ENCODE data around the gene ATP2C2.

Gene ATP2C2

GRCh38 chr16:84502581-84502980, 134.2 kb downstream of the ATP2C2 start:
- Histone ChIP-seq H3K9me3 (ENCODE audit: low read depth, low read length) (no peaks in the 10 kb centered on the region), H3K9ac (ENCODE audit: insufficient read length) (no peak overlapping the region), H3K27ac (no peak overlapping the region), H3K4me3 (no peak overlapping the region), H3K36me3 (ENCODE audit: insufficient read depth, low read length) (no peaks in the 10 kb centered on the region)
- DNase-seq (ENCODE audit: low read depth, low spot score), result no peak
- no peak for TF ChIP-seq FOXP2 (optimal IDR thresholded peaks at IDR 0.05; ENCODE audit: control extremely low read depth, extremely low read length, insufficient read depth)
- no peak for TF ChIP-seq EZH2 (IDR thresholded peaks at IDR 0.05)
- TF ChIP-seq POLR2AphosphoS5 (IDR thresholded peaks at IDR 0.05; ENCODE audit: borderline replicate concordance, low read depth, low read length), result no peak

GRCh38 chr16:84503751-84504395, 135.5 kb downstream of the ATP2C2 start:
- no peaks in the 10 kb centered on the region for H3K36me3 ChIP-seq (ENCODE audit: insufficient read depth, low read length)
- no peak for DNase-seq (ENCODE audit: low read depth, low spot score)
- H3K9me3 ChIP-seq (ENCODE audit: low read depth, low read length), result no peaks in the 10 kb centered on the region
- H3K27ac ChIP-seq, result no peak overlapping the region
- no peak overlapping the region for H3K9ac ChIP-seq (ENCODE audit: insufficient read length)
- TF ChIP-seq POLR2AphosphoS5 (IDR thresholded peaks at IDR 0.05; ENCODE audit: borderline replicate concordance, low read depth, low read length) (no peak), EZH2 (IDR thresholded peaks at IDR 0.05) (no peak), FOXP2 (optimal IDR thresholded peaks at IDR 0.05; ENCODE audit: control extremely low read depth, extremely low read length, insufficient read depth) (no peak)
- H3K4me3 ChIP-seq, result peak overlapping the region; percentile 83

- no peak for DNase-seq (ENCODE audit: low read depth, low spot score)
- H3K27ac ChIP-seq, result no peak within 1 kb of the TSS
- TF ChIP-seq FOXP2 (optimal IDR thresholded peaks at IDR 0.05; ENCODE audit: control extremely low read depth, extremely low read length, insufficient read depth) (no peak), POLR2AphosphoS5 (IDR thresholded peaks at IDR 0.05; ENCODE audit: borderline replicate concordance, low read depth, low read length) (peak; percentile 56; the same call in 1 of the 2 replicates), EZH2 (IDR thresholded peaks at IDR 0.05) (no peak)
Measured at GRCh38 chr16:84504420-84505248, 136.3 kb downstream of the ATP2C2 start, which contains the start of gene MEAK7. TSS of gene MEAK7 (minus strand) at chr16:84504659. CDS start at chr16:84498086, 6,573 bp downstream.

GRCh38 chr16:84505249-84506187, 137.2 kb downstream of the ATP2C2 start:
- Histone ChIP-seq H3K9me3 (ENCODE audit: low read depth, low read length) (no peaks in the 10 kb centered on the region), H3K9ac (ENCODE audit: insufficient read length) (no peak overlapping the region), H3K4me3 (peak overlapping the region; percentile 83), H3K36me3 (ENCODE audit: insufficient read depth, low read length) (no peaks in the 10 kb centered on the region), H3K27ac (no peak overlapping the region)
- no peak for TF ChIP-seq POLR2AphosphoS5 (IDR thresholded peaks at IDR 0.05; ENCODE audit: borderline replicate concordance, low read depth, low read length)
- TF ChIP-seq FOXP2 (optimal IDR thresholded peaks at IDR 0.05; ENCODE audit: control extremely low read depth, extremely low read length, insufficient read depth), result no peak
- TF ChIP-seq EZH2 (IDR thresholded peaks at IDR 0.05), result no peak
- DNase-seq (ENCODE audit: low read depth, low spot score), result no peak

More at GRCh38 chr16:84504420-84505248, 136.3 kb downstream of the ATP2C2 start, which contains the start of gene MEAK7:
- H3K9ac ChIP-seq (ENCODE audit: insufficient read length), result no peak within 1 kb of the TSS
- peak within 1 kb of the TSS; percentile 83 for H3K4me3 ChIP-seq
- H3K36me3 ChIP-seq (ENCODE audit: insufficient read depth, low read length), result no peaks in the 10 kb centered on the region
- H3K9me3 ChIP-seq (ENCODE audit: low read depth, low read length), result no peaks in the 10 kb centered on the region

- H3K36me3 ChIP-seq (ENCODE audit: insufficient read depth, low read length), result no peaks in the 10 kb centered on the region
- H3K4me3 ChIP-seq, result no peak overlapping the region
- no peak overlapping the region for H3K9ac ChIP-seq (ENCODE audit: insufficient read length)
- no peak for DNase-seq (ENCODE audit: low read depth, low spot score)
- TF ChIP-seq FOXP2 (optimal IDR thresholded peaks at IDR 0.05; ENCODE audit: control extremely low read depth, extremely low read length, insufficient read depth) (no peak), POLR2AphosphoS5 (IDR thresholded peaks at IDR 0.05; ENCODE audit: borderline replicate concordance, low read depth, low read length) (no peak), EZH2 (IDR thresholded peaks at IDR 0.05) (no peak)
- H3K27ac ChIP-seq, result no peak overlapping the region
- H3K9me3 ChIP-seq (ENCODE audit: low read depth, low read length), result no peaks in the 10 kb centered on the region
Measured at GRCh38 chr16:84507011-84507982, 139.0 kb downstream of the ATP2C2 start.

GRCh38 chr16:84508502-84508901, 140.2 kb downstream of the ATP2C2 start:
- Histone ChIP-seq H3K36me3 (ENCODE audit: insufficient read depth, low read length) (no peaks in the 10 kb centered on the region), H3K9ac (ENCODE audit: insufficient read length) (no peak overlapping the region), H3K27ac (no peak overlapping the region), H3K4me3 (no peak overlapping the region), H3K9me3 (ENCODE audit: low read depth, low read length) (no peaks in the 10 kb centered on the region)
- no peak for DNase-seq (ENCODE audit: low read depth, low spot score)
- TF ChIP-seq POLR2AphosphoS5 (IDR thresholded peaks at IDR 0.05; ENCODE audit: borderline replicate concordance, low read depth, low read length) (no peak), FOXP2 (optimal IDR thresholded peaks at IDR 0.05; ENCODE audit: control extremely low read depth, extremely low read length, insufficient read depth) (no peak)
